Measurements from ENCODE around the gene CBX1. TPM values are rescaled to one million over a fixed set of nuclear protein-coding genes. Genes with fewer than 3 reads are reported as not detected.
A peak's percentile ranks its signal among the peaks of the same experiment; 100 is the strongest.

CBX1 gene
- total RNA-seq, 1 donor from 2014 or later, result 69.3 TPM

DNA sequence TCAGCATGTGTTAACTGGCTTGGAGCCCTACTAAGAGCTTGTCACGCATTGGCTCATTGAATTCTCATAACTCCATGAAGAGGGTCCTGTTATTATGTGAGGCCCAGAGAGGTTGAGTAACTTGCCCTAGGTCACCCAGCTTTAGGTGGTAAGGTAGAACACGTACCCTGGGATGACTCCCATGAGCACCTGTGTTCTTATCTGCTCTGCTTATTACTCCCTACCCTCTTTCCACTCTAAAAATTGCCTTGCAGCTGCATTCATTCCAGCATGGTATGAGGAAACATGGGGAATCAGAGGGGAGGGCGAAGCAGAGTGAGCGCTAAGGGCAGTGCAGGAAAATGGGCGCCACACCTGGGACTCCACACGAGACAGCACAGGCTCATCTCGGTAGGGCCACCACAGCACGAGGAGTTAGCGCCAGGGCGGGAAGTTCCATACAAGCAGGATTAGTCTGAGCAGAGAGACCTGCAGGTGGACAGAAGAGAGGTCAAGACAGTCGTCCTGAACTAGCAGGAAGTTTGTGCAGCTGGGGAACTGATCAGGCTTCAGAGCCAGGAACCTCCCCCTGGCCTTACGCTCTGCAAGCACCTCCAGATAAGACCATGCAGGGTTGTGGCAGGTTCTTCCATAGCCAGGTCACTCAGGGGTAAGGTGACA is 73.8 kb downstream of the CBX1 start:
- Mint-ChIP-seq H3K9me3 (ENCODE audit: unreplicated experiment) (peaks cover under 1% of the 10 kb centered on the region), H3K36me3 (ENCODE audit: low read depth, unreplicated experiment) (peaks cover 12% of the 10 kb centered on the region), H3K4me1 (ENCODE audit: low read depth, unreplicated experiment) (peaks cover 9% of the 10 kb centered on the region), H3K27me3 (ENCODE audit: low read depth, unreplicated experiment) (peaks cover 25% of the 10 kb centered on the region), H3K27ac (ENCODE audit: unreplicated experiment) (no peak overlapping the region), H3K4me3 (ENCODE audit: unreplicated experiment) (no peak overlapping the region)
- Histone ChIP-seq H3K9ac (ENCODE audit: low read length) (no peak overlapping the region), H2AFZ (ENCODE audit: low read depth, low read length) (no peak overlapping the region), H3K27me3 (ENCODE audit: insufficient read depth, low read length) (no peaks in the 10 kb centered on the region), H3K79me2 (ENCODE audit: insufficient read depth, low read length) (no peaks in the 10 kb centered on the region), H3K36me3 (ENCODE audit: insufficient read depth, low read length) (no peaks in the 10 kb centered on the region), H3K9me3 (ENCODE audit: insufficient read depth, low read depth, low read length) (no peaks in the 10 kb centered on the region), H4K20me1 (ENCODE audit: insufficient read depth, low read length) (no peaks in the 10 kb centered on the region), H3K4me2 (ENCODE audit: low read length) (no peak overlapping the region), H3K27ac (ENCODE audit: low read depth, low read length) (no peak overlapping the region), H3K4me1 (ENCODE audit: insufficient read depth, low read length) (peaks cover 37% of the 10 kb centered on the region), H3K4me3 (ENCODE audit: insufficient read depth, low read depth, low read length) (no peak overlapping the region)
- DNase-seq (ENCODE audit: low read depth), result no peak
- no peak for TF ChIP-seq EZH2 (IDR thresholded peaks at IDR 0.05; ENCODE audit: insufficient read depth, low read length)
- TF ChIP-seq, protein P1, sequence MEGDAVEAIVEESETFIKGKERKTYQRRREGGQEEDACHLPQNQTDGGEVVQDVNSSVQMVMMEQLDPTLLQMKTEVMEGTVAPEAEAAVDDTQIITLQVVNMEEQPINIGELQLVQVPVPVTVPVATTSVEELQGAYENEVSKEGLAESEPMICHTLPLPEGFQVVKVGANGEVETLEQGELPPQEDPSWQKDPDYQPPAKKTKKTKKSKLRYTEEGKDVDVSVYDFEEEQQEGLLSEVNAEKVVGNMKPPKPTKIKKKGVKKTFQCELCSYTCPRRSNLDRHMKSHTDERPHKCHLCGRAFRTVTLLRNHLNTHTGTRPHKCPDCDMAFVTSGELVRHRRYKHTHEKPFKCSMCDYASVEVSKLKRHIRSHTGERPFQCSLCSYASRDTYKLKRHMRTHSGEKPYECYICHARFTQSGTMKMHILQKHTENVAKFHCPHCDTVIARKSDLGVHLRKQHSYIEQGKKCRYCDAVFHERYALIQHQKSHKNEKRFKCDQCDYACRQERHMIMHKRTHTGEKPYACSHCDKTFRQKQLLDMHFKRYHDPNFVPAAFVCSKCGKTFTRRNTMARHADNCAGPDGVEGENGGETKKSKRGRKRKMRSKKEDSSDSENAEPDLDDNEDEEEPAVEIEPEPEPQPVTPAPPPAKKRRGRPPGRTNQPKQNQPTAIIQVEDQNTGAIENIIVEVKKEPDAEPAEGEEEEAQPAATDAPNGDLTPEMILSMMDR (IDR thresholded peaks at IDR 0.05; ENCODE audit: insufficient read depth, low read depth, low read length), result no peak
- FAIRE-seq, result no peak

DNA sequence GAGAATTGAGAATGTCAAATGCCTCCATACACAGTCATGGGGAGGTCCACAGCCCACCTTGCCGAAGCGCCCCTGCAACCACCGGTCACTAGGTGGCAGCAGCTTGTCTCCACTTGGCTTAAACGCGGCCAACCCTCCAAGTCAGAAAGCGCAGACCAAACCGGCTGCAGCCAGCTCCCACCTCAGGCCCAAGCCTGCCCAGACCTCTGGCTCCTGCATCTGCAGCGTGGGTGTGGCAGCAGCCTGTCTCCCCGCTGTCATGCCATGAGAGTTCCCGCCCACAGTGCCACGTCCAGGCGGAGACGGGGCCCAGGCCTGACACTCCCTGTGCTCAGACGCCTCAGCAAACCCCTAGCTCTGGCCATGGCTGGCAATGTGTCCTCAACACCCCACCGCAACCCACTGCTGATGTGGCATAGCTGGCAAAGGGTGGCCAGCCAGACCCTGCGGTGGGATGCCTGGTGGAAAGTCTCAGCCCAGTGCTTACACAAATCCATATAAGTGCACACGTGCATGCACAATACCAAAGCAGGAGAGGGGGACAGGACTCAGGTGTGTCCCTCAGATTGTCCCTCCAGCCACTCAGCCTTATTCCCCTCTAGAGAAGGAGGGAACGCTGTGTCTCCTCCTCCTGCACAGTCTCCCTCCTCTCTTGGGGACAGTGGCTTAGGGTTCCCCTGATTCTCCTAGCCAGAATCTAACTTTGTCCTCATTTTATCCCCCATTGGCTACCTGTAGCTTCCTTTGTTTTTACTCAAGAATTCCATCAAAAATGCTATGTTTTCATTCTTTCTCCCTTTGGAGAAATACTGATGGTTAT is 74.6 kb downstream of the CBX1 start:
- Histone ChIP-seq H3K36me3 (ENCODE audit: insufficient read depth, low read length) (no peaks in the 10 kb centered on the region), H4K20me1 (ENCODE audit: insufficient read depth, low read length) (no peaks in the 10 kb centered on the region), H3K27me3 (ENCODE audit: insufficient read depth, low read length) (no peaks in the 10 kb centered on the region), H3K27ac (ENCODE audit: low read depth, low read length) (peak overlapping the region; percentile 14), H3K4me1 (ENCODE audit: insufficient read depth, low read length) (peaks cover 37% of the 10 kb centered on the region), H2AFZ (ENCODE audit: low read depth, low read length) (peak overlapping the region; percentile 65), H3K4me2 (ENCODE audit: low read length) (peak overlapping the region; percentile 90), H3K9me3 (ENCODE audit: insufficient read depth, low read depth, low read length) (no peaks in the 10 kb centered on the region), H3K79me2 (ENCODE audit: insufficient read depth, low read length) (no peaks in the 10 kb centered on the region), H3K4me3 (ENCODE audit: insufficient read depth, low read depth, low read length) (no peak overlapping the region), H3K9ac (ENCODE audit: low read length) (peak overlapping the region; percentile 49)
- Mint-ChIP-seq H3K9me3 (ENCODE audit: unreplicated experiment) (no peaks in the 10 kb centered on the region), H3K4me3 (ENCODE audit: unreplicated experiment) (peak overlapping the region; percentile 86), H3K36me3 (ENCODE audit: low read depth, unreplicated experiment) (peaks cover 5% of the 10 kb centered on the region), H3K27ac (ENCODE audit: unreplicated experiment) (peak overlapping the region; percentile 55), H3K4me1 (ENCODE audit: low read depth, unreplicated experiment) (peaks cover 9% of the 10 kb centered on the region), H3K27me3 (ENCODE audit: low read depth, unreplicated experiment) (peaks cover 21% of the 10 kb centered on the region)
- DNase-seq (ENCODE audit: low read depth) (peak; percentile 75), FAIRE-seq (no peak)
- TF ChIP-seq, protein P1 (IDR thresholded peaks at IDR 0.05; ENCODE audit: insufficient read depth, low read depth, low read length), result peak; percentile 87
- TF ChIP-seq EZH2 (IDR thresholded peaks at IDR 0.05; ENCODE audit: insufficient read depth, low read length), result no peak
